Muscle of arm (tissue), 12 donors: Measurements from ENCODE around the gene KMT2C. TPM values are rescaled to one million over a fixed set of nuclear protein-coding genes. Genes with fewer than 3 reads are reported as not detected.

Source experiments
- DNase-seq: peaks from one replicate; pipeline ENCODE4 v3.0.0-alpha.2; 2013
- polyA plus RNA-seq, 12 donors: library from polyadenylated mRNA; unstranded; fragments of 120-200 nt; gene quantifications; one replicate each; pipeline ENCODE4 v1.2.1, GENCODE V29; 2013; ENCODE audit not compliant: insufficient read length in 12 of 12

Gene KMT2C
- polyA plus RNA-seq, 12 donors = 29.5 to 165 (median 40.6) TPM

DNA sequence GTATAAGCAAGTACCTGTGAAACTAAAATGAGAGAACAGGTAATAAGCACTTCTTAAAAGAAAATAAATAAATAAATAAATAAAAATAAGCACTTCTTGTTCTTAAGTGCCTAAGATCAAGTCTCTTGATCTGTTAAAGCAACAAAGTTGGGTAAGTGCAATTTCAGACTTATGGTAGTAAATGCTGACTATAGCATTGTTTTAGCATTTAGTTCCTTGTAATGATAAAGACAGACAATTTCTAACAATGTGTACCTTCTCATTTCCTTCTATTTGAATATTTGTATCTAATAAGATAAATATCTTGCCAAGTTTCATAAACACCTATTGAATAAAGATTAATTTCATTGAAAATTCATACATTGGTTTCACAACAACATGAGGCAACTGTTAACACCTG is 323.0 kb downstream of the KMT2C start:
- no peak for DNase-seq

DNA sequence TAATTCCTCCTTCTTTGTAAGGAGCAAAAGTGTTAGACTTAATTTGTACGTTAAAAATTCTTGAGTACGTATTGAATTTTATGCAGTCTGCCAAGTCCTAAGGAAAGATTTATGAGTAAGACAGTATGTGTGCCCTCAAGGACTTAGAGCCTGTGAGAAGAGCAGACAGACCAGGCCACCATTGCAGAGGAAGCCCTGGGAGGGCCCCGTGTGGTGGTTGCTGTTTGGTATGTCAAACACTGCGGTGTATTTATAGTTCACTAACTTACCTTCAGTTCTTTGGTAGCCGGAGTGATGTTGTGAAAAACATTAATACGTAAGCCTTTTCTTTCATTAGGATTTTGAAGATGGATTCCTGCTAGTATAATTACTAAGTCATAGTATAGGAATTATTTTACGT is 327.4 kb downstream of the KMT2C start:
- no peak for DNase-seq

DNA sequence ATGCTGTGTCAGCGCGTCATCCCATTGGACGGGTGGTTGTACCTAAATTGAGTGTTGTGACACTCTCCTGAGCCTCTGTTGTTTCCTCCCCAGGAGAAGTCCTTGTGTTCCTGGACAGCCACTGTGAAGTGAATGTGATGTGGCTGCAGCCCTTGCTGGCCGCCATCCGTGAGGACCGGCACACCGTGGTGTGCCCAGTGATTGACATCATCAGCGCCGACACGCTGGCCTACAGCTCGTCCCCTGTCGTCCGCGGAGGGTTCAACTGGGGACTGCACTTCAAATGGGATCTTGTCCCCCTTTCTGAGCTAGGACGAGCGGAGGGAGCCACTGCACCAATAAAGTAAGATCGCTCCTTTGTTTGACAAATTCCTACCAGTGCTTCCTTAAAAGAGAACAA is 327.9 kb downstream of the KMT2C start:
- DNase-seq = no peak

DNA sequence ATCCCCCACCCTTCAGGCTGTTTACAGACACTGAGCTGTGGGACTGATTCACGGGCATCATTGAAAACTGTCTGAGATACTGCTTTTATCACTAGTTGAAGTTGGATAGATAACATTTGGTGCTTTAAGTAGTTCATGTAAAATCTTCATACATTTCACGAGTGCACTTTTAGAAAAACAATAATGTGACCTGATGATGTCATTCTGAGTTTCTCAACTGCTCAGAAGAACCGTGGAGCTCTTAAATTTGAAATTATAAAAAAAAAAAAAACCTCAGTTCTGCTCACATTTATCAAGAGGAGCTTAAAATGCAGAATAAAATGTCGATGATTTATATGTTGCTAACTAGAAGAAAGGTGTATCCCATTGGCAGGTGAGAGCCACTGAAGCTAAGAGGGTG is 328.8 kb downstream of the KMT2C start:
- no peak for DNase-seq

DNA sequence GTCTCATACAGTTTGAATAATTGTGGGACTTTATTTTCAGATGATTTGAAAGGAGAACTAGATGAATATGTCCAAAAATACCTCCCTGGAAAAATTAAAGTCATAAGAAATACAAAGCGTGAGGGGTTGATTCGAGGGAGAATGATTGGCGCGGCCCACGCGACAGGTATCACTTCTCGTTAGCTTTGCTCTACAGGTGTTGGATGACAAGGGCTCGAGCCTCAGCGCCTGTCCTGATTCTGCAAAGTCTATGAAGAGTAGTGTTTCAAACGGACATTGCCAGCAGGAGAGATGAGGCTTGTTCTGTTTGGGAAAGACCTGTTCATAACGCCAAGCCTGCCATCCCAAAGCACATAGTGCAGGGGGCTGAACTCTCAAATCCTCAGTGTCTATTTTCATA is 330.6 kb downstream of the KMT2C start:
- no peak for DNase-seq

DNA sequence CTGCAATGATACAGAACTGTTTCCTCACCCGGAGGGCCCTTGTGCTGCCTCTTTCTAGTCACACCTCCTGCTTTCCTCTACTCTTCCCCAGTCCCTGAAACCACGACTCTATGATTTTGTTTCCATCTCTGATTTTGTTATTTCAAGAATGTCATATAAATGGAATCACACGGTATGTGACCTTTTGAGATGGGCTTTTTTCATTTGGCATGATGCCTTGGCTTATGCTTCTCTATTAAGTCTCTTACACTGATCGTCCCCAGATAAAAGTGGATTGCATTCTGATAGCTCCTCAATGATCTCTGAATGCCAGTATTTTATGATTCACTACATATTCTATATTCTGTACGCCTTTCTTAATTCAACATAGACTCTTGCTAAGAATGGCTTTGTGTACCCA is 332.1 kb downstream of the KMT2C start:
- no peak for DNase-seq

DNA sequence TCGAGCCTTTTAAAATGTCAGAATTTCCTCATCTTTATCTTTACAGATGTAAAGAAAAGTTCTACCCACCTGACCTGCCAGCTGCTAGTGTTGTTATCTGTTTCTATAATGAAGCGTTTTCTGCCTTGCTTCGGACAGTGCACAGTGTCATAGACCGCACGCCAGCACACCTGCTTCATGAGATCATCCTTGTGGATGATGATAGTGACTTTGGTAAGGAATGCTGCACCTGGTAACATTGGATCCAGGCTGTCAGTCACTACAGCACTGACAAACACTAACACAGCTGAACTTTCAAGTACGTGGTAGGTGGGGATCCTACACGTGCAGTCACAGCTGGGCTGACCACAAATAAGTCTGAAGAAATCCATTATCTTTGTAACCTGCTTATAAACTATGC is 332.7 kb downstream of the KMT2C start:
- no peak for DNase-seq

DNA sequence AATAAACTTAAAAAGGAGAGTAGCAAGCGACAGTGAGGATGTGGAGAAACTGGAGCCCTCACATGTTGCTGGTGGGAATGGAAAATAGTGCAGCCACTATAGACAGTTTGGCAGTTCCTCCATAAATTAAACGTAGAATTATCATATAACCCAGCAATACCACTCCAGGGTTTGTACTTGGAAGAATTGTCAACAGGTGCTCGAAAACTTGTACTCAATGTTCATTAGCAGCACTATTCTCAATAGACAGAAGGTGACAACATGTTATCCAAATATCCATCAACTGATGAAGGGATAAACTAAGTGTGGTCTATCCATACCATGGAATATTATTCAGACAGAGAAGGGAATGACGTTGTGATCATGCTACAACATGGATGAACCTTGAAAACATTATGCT is 338.5 kb downstream of the KMT2C start:
- no peak for DNase-seq

DNA sequence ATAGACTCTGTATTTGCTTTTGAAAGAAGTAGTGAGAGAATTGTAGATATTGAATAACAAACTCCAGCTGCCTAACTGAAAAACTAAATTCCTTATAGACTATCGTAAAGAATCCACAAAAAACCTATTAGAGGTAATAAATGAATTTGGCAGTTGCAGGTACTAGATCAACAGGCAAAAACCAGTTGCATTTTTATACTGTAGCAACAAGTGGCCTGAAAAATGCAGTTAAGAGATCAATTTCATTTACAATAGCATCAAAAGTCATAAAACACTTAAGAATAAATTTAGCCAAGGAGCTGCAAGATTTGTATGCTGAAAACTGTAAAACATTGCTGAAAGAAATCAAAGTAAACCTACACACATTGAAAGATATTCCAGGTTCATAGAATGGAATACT is 340.0 kb downstream of the KMT2C start:
- no peak for DNase-seq

DNA sequence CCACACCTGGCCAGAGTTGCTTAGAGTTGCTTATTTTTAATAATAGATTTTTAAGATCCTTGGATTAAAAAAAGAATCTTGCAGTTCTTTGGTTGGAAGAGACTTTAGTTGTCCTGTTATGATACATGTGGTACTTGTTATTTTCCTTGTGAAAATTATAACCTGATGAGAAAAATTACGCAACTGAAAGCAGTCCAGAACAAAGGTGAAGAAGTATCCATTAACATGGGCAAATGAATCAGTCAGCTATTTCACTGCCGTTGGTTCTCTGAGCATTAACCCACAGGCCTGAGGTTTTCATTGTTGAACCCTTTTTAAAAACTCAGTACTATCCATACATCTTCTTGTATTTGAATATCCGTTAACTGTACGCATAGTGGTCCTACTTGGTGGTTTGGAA is 342.1 kb downstream of the KMT2C start:
- no peak for DNase-seq

DNA sequence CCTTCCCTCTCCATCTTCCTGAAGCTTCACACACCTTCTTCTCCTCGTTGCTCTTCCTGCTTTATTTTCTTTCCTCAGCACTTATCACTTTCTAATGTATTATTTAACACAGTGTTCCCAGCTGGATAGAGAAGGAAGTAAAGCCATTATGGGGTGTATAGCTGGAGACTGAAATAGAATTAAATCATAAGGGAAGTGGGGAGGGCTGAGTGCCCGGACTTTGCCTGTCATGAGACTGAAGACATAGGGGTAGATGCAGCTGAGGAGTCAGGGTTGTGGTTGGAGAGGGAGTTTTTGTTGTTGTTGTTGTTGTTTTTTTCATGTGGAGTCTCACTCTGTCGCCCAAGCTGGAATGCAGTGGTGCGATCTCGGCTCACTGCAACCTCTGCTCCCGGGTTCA is 345.1 kb downstream of the KMT2C start:
- peak; percentile 2 for DNase-seq

DNA sequence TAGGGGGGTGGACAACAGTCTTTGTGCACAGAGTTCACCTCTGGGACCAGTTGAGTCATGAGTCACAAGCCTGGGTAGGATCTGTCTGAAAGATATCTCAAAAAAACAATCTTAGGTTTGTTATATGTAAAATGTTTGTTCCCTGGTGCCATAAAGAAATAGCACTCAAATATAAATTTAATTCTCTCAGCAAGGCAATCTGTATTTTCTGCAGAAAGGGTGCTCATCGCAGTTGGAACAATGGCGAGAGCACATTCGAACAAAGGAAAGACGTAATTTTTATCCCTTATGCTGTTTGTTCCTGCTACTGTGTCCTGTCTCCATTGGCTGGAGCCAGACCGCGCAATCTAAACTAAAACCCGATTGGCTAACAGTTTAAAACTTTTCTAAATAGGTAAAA is 346.6 kb downstream of the KMT2C start:
- no peak for DNase-seq

DNA sequence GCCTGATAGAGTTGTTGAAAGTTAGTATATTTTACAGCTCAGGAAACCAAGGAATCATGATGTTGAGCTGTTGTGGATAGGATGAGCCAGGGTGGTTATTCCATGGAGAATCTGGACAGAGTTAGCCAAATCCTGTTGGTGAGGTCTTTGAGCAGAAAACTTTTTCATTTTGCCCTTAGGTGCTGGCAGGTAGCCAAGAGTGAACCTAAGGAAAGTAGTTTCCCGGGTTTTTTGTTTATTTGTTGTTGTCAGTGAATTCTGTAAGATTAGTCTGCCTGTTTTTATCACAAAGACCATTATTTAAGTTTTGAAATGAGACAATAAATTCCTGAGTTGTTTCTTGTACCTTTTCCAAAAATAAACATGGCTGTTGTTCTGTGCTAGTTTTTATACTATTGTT is 349.3 kb downstream of the KMT2C start:
- DNase-seq = no peak

DNA sequence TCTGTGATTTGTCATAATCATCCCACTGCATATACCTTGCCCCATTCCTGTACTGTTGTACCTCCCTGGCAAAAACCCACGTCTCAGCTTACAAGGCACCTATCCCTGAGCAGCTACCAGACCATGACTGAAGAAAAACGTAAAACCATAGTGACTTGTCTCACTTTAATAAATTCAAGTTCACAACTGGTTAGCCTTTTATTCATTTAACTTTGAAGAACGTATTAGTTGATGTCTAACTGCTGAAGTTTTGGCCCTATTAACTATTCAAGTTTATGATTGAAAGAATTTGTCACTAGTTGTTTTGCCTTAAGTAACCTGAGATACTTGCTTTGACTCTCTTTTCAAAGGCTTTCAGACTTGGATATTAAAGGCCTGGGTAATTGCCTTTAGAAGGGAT is 350.7 kb downstream of the KMT2C start:
- no peak for DNase-seq

Other genes with a start within 250 kb of the KMT2C start
- gene XRCC2, start 240.1 kb upstream of the KMT2C start, polyA plus RNA-seq = 10 to 100 TPM in 1 of 12 donors, 1 to 10 TPM in 10, not detected in 1; 2.2 to 10.3 (median 4.6) TPM